Epithelial cell of esophagus (primary cell): ENCODE results near the gene C16orf96.

Experiments used
- DNase-seq: peaks from one replicate; pipeline ENCODE4 v3.0.0; 2010; ENCODE audit warnings: low read depth
- H3K4me3 ChIP-seq: 2 replicates; pipeline ENCODE4 v1.5.1; 2011; ENCODE audit warnings: mild to moderate bottlenecking, low read length, control low read depth
- CTCF ChIP-seq: IDR thresholded peaks from 2 replicates; pipeline ENCODE4 v1.5.1; 2011; ENCODE audit warnings: low read depth, mild to moderate bottlenecking, low read length, control low read depth, inconsistent platforms; ENCODE audit not compliant: insufficient read depth; ENCODE audit errors: missing control alignments

C16orf96 gene

DNA sequence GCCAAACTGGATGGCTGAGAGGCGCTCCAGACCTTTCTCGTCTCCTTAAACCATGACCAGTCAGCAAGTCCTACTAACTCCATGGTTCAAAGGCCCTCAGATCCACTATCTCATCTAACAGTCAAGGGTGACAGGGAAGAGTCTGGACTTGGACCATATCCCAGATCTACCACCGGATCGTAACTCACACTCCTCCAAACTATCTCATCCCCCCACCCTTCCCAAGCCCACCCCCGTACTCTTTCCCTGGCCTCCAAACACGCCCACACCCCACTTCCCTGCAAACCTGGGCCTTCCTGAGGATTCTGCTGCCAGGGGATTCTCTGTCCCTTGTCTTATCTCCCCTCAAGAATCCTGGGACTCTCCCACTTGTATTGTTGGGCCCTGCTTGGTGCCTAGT, 22.6 kb upstream of the C16orf96 start:
- H3K4me3 ChIP-seq = no peak overlapping the region
- no peak for DNase-seq
- no peak for TF ChIP-seq CTCF

DNA sequence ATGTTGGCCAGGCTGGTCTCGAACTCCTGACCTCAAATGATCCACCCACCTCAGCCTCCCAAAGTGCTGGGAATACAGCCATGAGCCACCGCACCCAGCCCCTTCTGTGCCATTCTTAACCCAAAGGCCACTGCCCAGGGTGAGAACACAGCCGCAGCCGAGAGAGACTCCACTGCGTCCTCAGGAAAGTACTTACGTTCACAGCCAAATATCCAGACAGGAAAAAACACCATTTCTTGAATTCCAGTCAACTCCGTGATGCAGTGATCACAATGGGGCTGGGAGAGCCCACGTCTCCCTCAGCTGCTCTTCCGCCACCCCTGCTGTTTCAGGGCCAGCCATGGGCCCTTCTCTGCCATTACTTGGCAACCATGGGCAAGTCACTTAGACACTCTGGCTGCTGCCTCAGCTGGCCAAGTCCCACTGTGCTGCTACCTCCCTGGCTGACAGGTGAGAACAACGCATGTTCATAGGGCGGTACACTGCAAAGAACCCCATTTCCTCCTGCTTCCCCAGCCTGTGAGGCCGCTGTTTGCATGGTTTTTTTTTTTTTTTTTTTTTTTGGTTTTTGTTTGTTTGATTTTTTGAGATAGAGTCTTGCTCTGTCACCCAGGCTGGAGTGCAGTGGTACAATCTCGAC, 21.9 kb upstream of the C16orf96 start:
- no peak for TF ChIP-seq CTCF
- no peak overlapping the region for H3K4me3 ChIP-seq
- DNase-seq = no peak

- DNase-seq = no peak
- TF ChIP-seq CTCF = no peak
- H3K4me3 ChIP-seq = no peak overlapping the region
Measured at GRCh38 chr16:4535627-4536108, 20.5 kb upstream of the C16orf96 start.

DNA sequence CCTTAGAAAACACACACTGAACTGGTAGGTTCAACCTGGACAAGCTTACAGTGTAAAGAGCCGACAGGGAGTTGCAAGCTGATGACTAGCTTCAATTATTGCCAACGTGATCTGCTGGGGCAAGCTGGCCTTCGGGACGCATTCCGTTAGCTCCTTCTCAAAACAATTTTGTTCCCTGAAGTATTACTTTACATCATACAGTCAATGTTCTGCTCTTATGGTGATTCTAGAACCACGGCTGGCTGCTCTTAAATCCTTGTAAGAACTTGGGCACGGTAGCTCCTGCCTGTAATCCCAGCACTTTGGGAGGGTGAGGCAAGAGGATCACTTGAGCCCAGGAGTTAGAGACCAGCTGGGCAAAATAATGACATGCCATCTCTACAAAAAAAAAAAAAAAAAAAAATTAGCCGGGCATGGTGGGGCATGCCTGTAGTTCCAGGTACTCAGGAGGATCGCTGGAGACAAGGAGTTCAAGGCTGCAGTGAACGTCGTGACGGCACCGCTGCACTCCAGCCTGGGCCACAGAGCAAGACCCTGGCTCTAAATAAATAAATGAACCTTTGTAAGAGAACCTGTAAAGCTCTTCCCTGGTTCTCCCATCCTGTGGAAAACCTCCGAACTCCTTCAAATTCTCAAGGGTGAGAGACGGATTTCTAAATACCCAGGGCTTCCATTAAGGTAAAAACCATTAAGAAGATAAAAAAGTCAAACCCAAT, 19.6 kb upstream of the C16orf96 start:
- DNase-seq = no peak
- TF ChIP-seq CTCF = no peak
- peak overlapping the region; percentile 63 for H3K4me3 ChIP-seq

- no peak for TF ChIP-seq CTCF
- DNase-seq = peak; percentile 35
- peak overlapping the region; percentile 63 for H3K4me3 ChIP-seq
Measured at GRCh38 chr16:4537376-4538343, 18.5 kb upstream of the C16orf96 start.

GRCh38 chr16:4538350-4539235, 17.5 kb upstream of the C16orf96 start, which contains the start of gene CDIP1:
TSS of gene CDIP1 (minus strand) at chr16:4538773. CDS start at chr16:4514130, 24,643 bp downstream.
- H3K4me3 ChIP-seq = peak within 1 kb of the TSS; percentile 63
- DNase-seq = peak; percentile 98
- TF ChIP-seq CTCF = peak; percentile 20
